Fibroblast of lung (primary cell): ENCODE measurements around the gene KCNMA1.

ENCODE experiments used
- EZH2 ChIP-seq: IDR thresholded peaks from 2 replicates; pipeline ENCODE4 v1.5.1; 2012; ENCODE audit warnings: low read length, control low read depth, mild to moderate bottlenecking; ENCODE audit errors: missing control alignments
- TF ChIP-seq, protein P1 (sequence below), 2 donors: IDR thresholded peaks in 1 of 2; conservative IDR thresholded peaks in 1 of 2; 1 replicate in 1 of 2; 2 replicates in 1 of 2; pipeline ENCODE4 v1.5.1; 2011 to 2012; ENCODE audit warnings: low read length in 2 of 2, control low read depth in 1 of 2, inconsistent platforms in 1 of 2, low read depth in 1 of 2, mild to moderate bottlenecking in 1 of 2

DNA sequence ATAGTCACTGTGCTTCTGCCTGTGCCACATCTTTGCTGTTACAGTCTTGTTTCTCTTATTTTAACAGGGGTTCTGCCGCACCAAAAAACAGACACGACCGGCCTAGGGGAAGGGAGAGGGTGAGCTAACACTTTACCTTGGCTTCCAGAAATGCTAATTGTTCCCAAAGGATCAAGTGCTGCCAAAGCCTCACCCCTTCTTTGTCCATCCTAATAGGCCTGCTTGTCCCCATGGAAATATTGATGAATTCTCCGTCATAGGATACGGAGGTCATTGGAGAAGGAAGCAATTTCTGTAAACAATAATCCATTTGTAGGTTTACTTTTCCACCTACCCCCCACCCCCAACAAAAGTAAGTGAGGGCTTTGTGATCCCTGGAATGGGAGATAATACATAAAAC, 567.3 kb downstream of the KCNMA1 start:
- TF ChIP-seq, protein P1, sequence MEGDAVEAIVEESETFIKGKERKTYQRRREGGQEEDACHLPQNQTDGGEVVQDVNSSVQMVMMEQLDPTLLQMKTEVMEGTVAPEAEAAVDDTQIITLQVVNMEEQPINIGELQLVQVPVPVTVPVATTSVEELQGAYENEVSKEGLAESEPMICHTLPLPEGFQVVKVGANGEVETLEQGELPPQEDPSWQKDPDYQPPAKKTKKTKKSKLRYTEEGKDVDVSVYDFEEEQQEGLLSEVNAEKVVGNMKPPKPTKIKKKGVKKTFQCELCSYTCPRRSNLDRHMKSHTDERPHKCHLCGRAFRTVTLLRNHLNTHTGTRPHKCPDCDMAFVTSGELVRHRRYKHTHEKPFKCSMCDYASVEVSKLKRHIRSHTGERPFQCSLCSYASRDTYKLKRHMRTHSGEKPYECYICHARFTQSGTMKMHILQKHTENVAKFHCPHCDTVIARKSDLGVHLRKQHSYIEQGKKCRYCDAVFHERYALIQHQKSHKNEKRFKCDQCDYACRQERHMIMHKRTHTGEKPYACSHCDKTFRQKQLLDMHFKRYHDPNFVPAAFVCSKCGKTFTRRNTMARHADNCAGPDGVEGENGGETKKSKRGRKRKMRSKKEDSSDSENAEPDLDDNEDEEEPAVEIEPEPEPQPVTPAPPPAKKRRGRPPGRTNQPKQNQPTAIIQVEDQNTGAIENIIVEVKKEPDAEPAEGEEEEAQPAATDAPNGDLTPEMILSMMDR (conservative IDR thresholded peaks at IDR 0.05 in 1 of 2, IDR thresholded peaks at IDR 0.05 in 1 of 2; ENCODE audit: low read depth in 1 of 2, low read length in 2 of 2): no peak
- TF ChIP-seq EZH2: no peak
